HG02610 (cell line): ENCODE measurements around the gene IFNL1.
"Not testable (repeated sequence)": the region's sequence is repeated elsewhere in the genome, so short reads cannot be mapped to it uniquely, and the experiment has no call there.

ENCODE experiments used
- ATAC-seq: cut with Tn5 transposase; IDR thresholded peaks from one replicate; pipeline ENCODE4 v1.9.1; 2021; ENCODE audit warnings: mild to moderate bottlenecking, moderate library complexity; ENCODE audit not compliant: unreplicated experiment

The IFNL1 gene

GRCh38 chr19:39269369-39269768 is 26.8 kb upstream of the IFNL1 start:
- not testable (repeated sequence) for ATAC-seq

- no peak for ATAC-seq
These were observed 26.0 kb upstream of the IFNL1 start for GRCh38 chr19:39270036-39270871.

GRCh38 chr19:39273859-39274258 is 22.3 kb upstream of the IFNL1 start:
- not testable (repeated sequence) for ATAC-seq

- ATAC-seq = no peak
These were observed 20.6 kb upstream of the IFNL1 start for GRCh38 chr19:39275578-39275977.

- ATAC-seq = no peak
These were observed 19.5 kb upstream of the IFNL1 start for GRCh38 chr19:39276740-39277139.

- ATAC-seq = no peak
These were observed 18.6 kb upstream of the IFNL1 start for GRCh38 chr19:39277598-39277997.

GRCh38 chr19:39282021-39282420 is 14.2 kb upstream of the IFNL1 start:
- ATAC-seq = no peak

GRCh38 chr19:39284032-39284431 is 12.2 kb upstream of the IFNL1 start:
- ATAC-seq = no peak

- ATAC-seq = no peak
These were observed 2.8 kb upstream of the IFNL1 start for GRCh38 chr19:39293394-39293793.

GRCh38 chr19:39296906-39297305 is 699 bp downstream of the IFNL1 start:
- no peak for ATAC-seq

GRCh38 chr19:39297931-39298634 is 1.9 kb downstream of the IFNL1 start:
- ATAC-seq = no peak

- no peak for ATAC-seq
These were observed 3.2 kb downstream of the IFNL1 start for GRCh38 chr19:39299404-39299803.

- no peak for ATAC-seq
These were observed 3.6 kb downstream of the IFNL1 start for GRCh38 chr19:39299832-39300231.

GRCh38 chr19:39301021-39301420 is 4.8 kb downstream of the IFNL1 start:
- no peak for ATAC-seq

GRCh38 chr19:39301562-39301961 is 5.4 kb downstream of the IFNL1 start:
- no peak for ATAC-seq

- ATAC-seq = no peak
These were observed 7.4 kb downstream of the IFNL1 start for GRCh38 chr19:39303373-39304184.

- no peak for ATAC-seq
These were observed 7.9 kb downstream of the IFNL1 start for GRCh38 chr19:39304185-39304513.

- no peak for ATAC-seq
These were observed 8.7 kb downstream of the IFNL1 start for GRCh38 chr19:39304701-39305571.

- no peak for ATAC-seq
These were observed 9.9 kb downstream of the IFNL1 start for GRCh38 chr19:39306075-39306474.

GRCh38 chr19:39307046-39307821 is 11.0 kb downstream of the IFNL1 start:
- no peak for ATAC-seq
